RKO (cell line): ENCODE measurements around the gene PLEKHA5.

Experiments used
- DNase-seq: peaks from one replicate; pipeline ENCODE4 v3.0.0-alpha.2; 2016; ENCODE audit warnings: low spot score

Gene PLEKHA5

DNA sequence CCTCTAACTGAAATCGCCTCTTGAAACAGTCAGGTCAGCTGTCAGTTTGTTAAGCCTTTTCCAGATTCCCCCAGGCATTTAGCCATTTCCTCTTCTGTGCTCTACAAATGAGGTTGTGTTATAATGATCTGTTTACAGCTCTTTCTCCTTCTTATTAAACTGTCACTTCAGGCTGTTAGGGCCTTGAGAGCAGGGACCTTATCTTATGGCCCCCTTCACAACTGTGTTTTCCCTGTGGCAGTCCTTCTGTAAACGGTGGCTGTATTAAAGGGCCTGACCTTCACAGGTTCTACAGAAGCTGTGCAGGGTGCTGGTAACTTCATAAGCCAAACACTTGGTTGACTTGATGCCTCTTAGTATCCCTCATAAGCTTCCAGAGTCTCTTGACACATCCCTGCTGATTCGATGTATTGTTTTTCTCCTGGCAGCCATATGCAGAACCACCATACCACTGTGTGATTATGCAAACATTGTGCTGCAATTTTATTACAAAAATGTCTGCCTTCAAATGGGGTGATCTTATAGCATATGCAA lies 104.7 kb downstream of the PLEKHA5 start:
- no peak for DNase-seq

DNA sequence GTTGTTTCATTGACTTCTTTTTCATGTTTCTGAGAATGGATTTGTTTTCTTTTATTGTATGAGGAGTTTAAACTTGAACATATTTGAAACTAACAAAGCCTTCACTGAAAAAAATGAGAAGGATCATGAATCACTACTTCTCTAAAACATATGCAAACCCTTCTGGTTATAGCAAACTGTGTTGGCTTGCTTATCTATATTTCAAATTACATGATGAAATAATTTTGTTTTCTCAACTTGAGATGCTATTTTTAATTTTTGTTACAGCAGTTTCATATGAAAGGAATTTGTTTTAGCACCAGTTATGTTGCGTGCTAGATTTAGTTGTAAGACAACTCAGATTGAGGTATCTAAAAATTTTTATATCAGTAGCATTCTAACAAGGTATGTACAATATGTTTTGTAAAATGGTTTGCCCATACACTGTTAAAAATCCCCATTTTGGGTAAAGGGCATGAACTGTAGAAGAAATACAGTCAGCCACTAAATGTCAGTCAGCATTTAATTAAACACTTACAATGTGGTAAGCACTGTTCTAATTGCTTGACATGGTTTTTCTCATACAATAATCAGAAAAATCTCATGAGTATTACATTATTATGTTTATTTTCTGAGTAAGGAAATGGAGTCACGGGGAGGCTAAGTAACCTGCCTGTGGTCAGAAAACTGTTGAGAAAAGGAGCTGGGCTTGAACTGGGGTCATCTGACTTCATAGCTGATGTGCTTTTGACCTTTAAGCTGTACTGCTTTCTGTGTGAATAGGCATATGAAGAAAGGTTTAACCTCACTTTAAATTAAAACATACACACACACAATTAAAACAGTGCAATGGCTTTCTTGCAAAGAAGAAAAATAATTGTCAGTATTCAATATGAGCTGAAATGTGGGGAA lies 105.7 kb downstream of the PLEKHA5 start:
- DNase-seq, result no peak

GRCh38 chr12:19236656-19237055 lies 107.1 kb downstream of the PLEKHA5 start:
- no peak for DNase-seq

DNA sequence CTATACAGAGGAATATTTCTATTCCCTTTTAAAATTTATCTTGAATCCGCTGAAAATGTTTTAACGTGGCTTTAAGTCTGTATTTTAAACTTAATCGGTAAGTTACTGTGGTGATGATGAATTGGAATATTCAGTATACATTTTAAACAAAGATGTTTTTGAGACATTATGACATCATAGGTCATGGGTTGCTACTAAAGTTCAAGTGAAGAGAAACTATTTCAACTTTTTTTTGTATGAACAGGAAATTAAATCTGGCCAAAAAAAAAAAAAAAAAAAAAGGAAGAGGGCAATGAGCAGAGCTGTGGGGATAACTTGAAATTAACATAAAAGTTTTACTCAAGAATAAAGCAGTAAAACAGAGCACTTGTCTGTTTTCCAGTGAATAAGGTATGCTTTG lies 109.0 kb downstream of the PLEKHA5 start:
- no peak for DNase-seq

- DNase-seq, result no peak
Observed at GRCh38 chr12:19239102-19239501, 109.6 kb downstream of the PLEKHA5 start.

DNA sequence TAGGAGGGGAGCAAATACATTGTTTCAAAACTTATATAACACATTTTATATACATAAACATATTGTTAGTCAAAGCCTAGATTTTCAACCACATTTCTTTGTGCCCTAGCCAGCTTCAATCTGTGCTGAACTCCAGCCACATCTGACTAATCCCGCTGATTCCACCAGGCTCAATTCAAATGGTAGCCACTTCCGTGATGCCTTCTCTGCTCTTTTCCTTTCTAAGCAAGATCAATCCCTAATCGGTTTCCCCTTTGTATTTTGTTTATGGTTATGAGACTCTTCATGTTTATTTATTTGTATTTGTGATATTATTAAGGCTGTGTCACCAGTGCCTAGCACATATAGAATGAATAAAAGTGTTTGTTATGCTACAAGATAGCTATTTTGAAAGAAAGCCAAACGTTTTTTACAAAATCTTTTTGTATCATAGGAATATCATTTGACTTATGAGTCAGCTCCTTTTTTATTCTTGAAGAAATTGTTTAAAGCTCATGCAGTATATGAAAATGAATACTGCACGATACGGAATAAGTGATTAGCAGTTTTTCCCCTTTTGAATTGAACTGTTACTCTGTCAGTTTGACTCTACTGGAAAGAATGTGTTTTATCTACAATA lies 110.2 kb downstream of the PLEKHA5 start:
- DNase-seq, result no peak

GRCh38 chr12:19242581-19242980 lies 113.0 kb downstream of the PLEKHA5 start:
- no peak for DNase-seq

- DNase-seq, result no peak
Observed at GRCh38 chr12:19243551-19243950, 114.0 kb downstream of the PLEKHA5 start.

DNA sequence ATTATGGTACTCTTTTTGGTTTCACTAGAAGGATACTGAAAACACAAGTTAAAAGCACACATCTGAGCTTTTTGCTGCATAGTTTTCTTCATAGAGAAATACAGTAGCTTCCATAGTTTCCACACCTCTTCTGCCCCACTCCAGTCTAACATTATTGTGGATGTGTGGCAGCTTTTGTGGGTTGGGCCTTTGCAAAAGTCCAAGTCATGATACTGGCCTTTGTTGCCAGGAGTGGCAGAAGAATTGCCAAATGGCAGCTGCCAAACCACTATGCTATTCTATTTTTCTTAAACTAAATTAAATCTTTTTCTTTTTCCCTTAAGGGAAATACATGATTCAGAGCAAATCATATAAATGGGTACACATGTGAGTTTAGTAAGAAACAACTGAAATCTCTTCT lies 114.8 kb downstream of the PLEKHA5 start:
- DNase-seq, result no peak

DNA sequence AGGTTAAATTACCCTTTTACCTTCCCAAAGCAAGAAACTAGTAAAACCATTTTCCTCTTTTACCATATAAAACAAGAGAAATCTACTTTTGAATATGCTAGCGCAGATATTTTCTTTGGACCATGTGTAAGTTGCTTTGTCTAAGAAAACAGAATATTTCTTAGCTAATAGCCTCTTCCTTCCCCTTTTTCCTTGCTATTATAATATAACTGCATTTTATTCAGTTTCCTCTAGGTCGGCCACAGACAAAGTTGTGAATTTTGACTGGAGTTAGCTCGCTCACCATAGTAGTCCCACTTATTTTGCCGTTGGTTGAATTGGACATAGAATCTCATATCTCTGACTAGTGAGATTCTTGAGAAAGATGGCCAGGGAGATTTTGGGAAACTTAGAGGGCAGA lies 115.6 kb downstream of the PLEKHA5 start:
- no peak for DNase-seq

- DNase-seq, result no peak
Observed at GRCh38 chr12:19245666-19246065, 116.1 kb downstream of the PLEKHA5 start.

DNA sequence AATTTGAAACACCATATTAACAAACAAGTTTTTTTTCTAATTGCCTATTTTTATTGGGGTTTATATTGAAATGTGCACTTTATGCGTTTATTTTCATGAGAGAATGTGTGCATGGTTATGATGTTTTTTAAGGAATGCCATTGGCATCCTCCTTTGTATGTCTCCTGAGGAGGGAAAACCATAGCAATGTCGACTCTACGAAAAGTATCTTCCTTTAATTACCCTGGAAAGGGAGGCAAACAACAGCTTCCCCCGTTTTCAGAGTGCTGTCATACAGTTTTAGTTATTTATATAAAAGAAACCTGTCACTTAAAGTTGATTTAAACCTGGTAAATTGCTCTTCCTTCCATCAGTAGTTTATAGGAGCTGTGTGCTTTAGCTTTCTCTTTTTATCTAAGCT lies 117.4 kb downstream of the PLEKHA5 start:
- DNase-seq, result no peak

DNA sequence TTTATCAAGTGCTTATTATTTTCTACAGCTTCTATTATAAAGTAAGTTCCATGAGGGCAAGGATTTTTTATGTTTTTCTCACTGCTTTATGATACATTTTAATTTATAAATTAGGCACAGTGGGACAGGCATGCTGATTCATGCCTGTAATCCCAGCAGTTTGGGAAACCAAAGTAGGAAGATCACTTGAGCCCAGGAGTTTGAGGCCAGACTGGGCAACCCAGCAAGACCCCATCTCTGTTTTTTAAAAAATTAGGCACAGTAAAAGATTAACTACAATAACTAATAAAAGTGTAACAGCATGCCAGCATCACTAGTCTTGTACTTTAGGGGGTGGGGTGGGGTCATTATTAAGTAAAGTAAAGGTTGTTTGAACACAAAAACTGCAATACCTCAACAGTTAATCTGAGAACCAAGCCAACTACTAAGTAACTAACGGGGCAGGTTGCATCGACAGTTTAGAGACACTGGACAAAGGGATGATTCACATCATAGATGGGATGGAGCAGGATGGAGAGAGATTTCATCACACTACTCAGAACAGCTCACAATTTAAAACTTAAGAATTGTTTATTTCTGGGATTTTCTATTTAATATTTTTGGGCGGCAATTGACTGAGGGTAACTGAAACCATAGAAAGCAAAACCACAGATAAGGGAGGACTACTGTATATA lies 119.5 kb downstream of the PLEKHA5 start:
- DNase-seq, result no peak

DNA sequence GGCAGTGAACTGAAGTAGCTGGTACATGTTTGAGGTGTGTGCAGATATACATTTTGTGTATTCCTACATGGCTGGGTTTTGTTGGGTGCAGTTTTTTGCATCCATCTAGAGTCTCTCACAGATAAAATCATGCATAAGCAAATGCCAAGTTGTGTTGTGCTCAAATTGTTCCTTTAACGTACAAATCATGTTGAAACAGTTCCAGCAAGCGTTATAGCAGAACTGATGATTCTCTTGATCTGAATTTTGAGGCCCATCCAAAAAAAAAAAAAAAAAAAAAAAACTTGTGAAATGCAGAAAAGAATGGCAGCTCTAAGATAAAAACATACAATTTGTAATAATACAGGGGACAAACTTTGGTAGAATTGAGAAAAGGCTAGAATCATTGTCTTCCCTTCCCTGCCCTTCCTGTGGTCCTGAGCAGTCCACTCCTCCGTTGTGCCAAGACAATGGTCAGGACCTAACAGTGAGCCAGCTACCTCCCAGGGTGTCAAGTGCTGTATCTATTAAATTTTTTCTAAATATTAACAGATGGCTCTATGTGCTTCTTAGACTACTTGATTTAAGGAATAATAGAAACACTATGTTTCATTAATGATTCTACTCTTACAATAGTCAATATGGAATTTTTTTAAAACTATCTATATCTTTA lies 122.1 kb downstream of the PLEKHA5 start:
- DNase-seq, result no peak

GRCh38 chr12:19260135-19260534 lies 130.6 kb downstream of the PLEKHA5 start:
- DNase-seq, result no peak

GRCh38 chr12:19261773-19262172 lies 132.2 kb downstream of the PLEKHA5 start:
- no peak for DNase-seq

DNA sequence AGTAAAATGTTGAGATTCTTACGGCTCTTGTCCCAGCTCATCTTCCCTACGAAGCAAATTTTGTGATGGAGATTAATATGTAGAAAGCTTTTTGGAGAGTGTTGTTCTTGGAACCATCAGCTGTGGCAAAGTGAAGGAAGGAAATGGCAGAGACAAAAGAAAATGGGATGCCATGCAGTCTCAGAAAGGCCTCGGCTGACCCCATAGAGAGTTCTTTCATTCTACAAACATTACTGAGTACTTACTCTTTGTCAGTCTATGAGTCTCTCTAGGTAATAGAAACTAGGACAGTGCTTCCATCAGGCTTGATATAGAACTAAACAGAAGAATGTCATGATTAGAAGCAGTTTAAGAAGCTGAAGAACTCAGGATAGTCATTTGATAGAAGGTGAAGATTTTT lies 134.1 kb downstream of the PLEKHA5 start:
- DNase-seq, result no peak

DNA sequence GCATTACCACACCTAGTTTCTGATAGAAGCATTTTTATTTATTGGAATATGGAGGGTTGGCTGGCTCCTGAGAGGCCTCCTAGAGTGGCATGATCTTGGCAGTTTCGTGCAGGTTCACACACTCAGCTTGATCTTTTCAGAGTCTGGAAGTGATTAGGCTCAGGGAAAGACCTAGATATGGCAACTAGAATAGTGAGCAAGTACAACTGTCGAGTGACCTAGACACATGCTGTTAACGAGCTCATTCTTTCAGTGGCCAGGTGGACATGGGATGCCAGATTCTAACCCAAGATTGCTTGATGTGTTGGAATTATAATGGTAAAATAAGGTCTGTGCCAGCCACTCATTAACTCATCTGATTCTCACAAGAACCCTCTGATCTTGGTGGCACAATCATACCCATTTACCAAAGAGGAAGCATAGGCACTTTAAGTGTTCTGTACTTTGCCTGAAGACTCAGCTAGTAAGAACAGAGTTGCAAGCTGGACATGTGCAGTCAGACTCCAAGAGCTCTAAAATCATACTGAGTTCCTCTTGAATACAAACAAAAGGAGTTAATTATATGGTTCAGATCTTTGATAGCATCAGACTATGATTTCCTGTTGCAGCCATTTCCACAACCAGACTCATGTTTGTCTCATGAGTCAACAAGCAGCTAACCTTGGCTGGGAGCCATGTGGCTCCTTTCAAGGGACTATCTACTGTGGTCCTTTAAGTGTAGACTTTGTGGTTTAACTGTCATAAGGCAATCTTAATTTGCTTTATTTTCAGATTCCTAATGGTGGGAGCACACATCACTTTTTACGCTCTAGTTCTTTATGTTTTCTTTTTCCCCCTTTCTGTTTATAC lies 144.2 kb downstream of the PLEKHA5 start:
- peak; percentile 72 for DNase-seq

- no peak for DNase-seq
Observed at GRCh38 chr12:19276767-19277166, 147.2 kb downstream of the PLEKHA5 start.

GRCh38 chr12:19277711-19278110 lies 148.2 kb downstream of the PLEKHA5 start:
- no peak for DNase-seq

GRCh38 chr12:19278407-19278806 lies 148.9 kb downstream of the PLEKHA5 start:
- DNase-seq, result no peak
